ENCODE data around the gene ATP9B.

ATP9B gene

DNA sequence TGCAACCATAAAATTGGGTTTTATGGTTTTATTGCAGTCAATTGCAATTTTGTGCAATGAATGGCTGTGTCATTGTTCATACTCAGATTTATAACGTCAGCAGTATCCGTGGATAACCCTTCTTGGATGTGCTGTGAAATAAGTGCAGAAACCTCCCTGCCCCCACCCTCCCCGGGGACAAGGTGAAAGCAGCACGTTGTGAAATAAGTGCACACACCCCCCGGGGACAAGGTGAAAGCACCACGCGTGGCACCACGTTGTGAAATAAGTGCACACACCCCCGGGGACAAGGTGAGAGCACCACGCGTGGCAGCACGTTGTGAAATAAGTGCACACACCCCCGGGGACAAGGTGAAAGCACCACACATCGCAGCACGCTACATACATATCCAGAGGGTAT lies 232.9 kb downstream of the ATP9B start:
- H3K36me3 ChIP-seq (replicated peaks; ENCODE audit: low read depth, low read length) = peaks cover 18% of the 10 kb centered on the region
- no peak overlapping the region for H3K4me2 ChIP-seq (ENCODE audit: low read length)
- TF ChIP-seq, protein P1, sequence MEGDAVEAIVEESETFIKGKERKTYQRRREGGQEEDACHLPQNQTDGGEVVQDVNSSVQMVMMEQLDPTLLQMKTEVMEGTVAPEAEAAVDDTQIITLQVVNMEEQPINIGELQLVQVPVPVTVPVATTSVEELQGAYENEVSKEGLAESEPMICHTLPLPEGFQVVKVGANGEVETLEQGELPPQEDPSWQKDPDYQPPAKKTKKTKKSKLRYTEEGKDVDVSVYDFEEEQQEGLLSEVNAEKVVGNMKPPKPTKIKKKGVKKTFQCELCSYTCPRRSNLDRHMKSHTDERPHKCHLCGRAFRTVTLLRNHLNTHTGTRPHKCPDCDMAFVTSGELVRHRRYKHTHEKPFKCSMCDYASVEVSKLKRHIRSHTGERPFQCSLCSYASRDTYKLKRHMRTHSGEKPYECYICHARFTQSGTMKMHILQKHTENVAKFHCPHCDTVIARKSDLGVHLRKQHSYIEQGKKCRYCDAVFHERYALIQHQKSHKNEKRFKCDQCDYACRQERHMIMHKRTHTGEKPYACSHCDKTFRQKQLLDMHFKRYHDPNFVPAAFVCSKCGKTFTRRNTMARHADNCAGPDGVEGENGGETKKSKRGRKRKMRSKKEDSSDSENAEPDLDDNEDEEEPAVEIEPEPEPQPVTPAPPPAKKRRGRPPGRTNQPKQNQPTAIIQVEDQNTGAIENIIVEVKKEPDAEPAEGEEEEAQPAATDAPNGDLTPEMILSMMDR (IDR thresholded peaks at IDR 0.05; ENCODE audit: low read depth, low read length) = no peak
- TF ChIP-seq EZH2phosphoT487 (IDR thresholded peaks at IDR 0.05; ENCODE audit: low read depth) = no peak
- no peaks in the 10 kb centered on the region for H3K79me2 ChIP-seq (ENCODE audit: low read length)
- H4K20me1 ChIP-seq (ENCODE audit: insufficient read depth, low read length) = no peaks in the 10 kb centered on the region
- no peaks in the 10 kb centered on the region for H3K4me1 ChIP-seq (ENCODE audit: low read length)
- H3K27me3 ChIP-seq (ENCODE audit: low read depth, low read length) = no peaks in the 10 kb centered on the region
- H3K9me3 ChIP-seq (ENCODE audit: insufficient read depth, low read length) = no peaks in the 10 kb centered on the region
- H3K9ac ChIP-seq (ENCODE audit: low read length) = no peak overlapping the region
- H2AFZ ChIP-seq (ENCODE audit: low read depth, low read length) = no peak overlapping the region
- H3K27ac ChIP-seq (ENCODE audit: low read length) = no peak overlapping the region
- H3K4me3 ChIP-seq (ENCODE audit: low read length) = no peak overlapping the region

DNA sequence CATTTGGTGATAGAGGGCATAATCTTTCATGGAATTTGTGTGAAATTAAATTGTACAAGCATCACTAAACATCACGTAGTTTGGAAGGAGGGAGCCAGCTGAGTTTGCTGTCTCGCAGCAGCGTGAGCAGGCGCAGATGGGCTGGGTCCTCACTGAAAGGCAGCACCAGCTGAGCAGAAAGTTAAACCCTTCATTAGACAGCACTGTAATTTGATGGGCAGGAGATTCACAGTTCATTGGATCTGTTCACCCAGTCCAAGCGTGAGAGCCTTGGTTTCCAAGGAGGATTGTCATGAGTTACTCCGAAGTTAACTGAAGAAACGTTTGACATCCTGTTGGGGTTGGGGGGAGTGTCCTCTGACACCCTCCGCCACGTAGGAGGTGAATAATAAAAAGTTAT lies 236.7 kb downstream of the ATP9B start:
- Histone ChIP-seq H3K9ac (ENCODE audit: low read length) (no peak overlapping the region), H3K27me3 (ENCODE audit: low read depth, low read length) (no peaks in the 10 kb centered on the region), H3K4me2 (ENCODE audit: low read length) (no peak overlapping the region), H3K4me3 (ENCODE audit: low read length) (no peak overlapping the region), H3K9me3 (ENCODE audit: insufficient read depth, low read length) (no peaks in the 10 kb centered on the region), H3K27ac (ENCODE audit: low read length) (no peak overlapping the region), H3K36me3 (replicated peaks; ENCODE audit: low read depth, low read length) (peaks cover 16% of the 10 kb centered on the region), H3K4me1 (ENCODE audit: low read length) (no peaks in the 10 kb centered on the region), H4K20me1 (ENCODE audit: insufficient read depth, low read length) (no peaks in the 10 kb centered on the region; the same call in 1 of the 2 replicates), H3K79me2 (ENCODE audit: low read length) (no peaks in the 10 kb centered on the region), H2AFZ (ENCODE audit: low read depth, low read length) (no peak overlapping the region)
- TF ChIP-seq, protein P1 (IDR thresholded peaks at IDR 0.05; ENCODE audit: low read depth, low read length) = no peak
- no peak for TF ChIP-seq EZH2phosphoT487 (IDR thresholded peaks at IDR 0.05; ENCODE audit: low read depth)

DNA sequence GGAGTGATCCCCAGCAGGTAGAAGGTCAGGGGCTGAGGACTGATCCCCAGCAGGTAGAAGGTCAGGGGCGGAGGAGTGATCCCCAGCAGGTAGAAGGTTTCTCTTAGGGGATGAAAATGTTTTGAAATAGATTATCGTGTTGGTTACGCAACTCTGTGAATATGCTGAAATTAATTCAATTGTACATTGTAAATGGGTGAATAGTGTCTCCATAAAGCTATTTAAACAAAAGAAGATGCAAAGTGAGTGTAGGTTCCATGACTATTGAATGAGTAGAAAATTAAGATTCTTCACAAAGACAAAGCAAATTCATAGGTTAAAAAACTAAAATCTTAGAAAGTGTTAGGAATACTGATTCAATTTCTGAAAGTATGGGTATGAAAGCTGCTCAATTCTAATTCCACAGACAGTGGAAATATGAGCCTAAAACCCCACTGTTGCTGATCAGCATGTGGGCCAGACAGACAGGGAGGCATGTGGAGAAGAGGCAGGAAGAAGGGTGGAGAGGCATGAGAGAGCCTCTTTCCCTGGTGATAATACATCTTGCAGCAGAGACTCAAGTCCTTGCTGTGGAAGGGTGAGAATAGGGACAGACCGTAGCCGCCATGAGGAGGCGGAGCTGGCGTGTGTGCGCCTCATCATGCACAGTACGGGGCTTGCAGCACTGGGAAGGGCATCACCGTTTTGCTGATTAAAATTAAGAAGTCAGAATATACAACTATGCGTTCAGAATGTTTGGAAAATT lies 240.6 kb downstream of the ATP9B start:
- Histone ChIP-seq H3K4me3 (ENCODE audit: low read length) (no peak overlapping the region), H3K27me3 (ENCODE audit: low read depth, low read length) (no peaks in the 10 kb centered on the region), H4K20me1 (ENCODE audit: insufficient read depth, low read length) (no peaks in the 10 kb centered on the region; the same call in 1 of the 2 replicates), H3K4me2 (ENCODE audit: low read length) (no peak overlapping the region), H3K27ac (ENCODE audit: low read length) (no peak overlapping the region), H3K9ac (ENCODE audit: low read length) (no peak overlapping the region), H3K9me3 (ENCODE audit: insufficient read depth, low read length) (no peaks in the 10 kb centered on the region), H3K79me2 (ENCODE audit: low read length) (no peaks in the 10 kb centered on the region), H3K36me3 (replicated peaks; ENCODE audit: low read depth, low read length) (peaks cover 17% of the 10 kb centered on the region), H3K4me1 (ENCODE audit: low read length) (no peaks in the 10 kb centered on the region), H2AFZ (ENCODE audit: low read depth, low read length) (no peak overlapping the region)
- TF ChIP-seq, protein P1 (IDR thresholded peaks at IDR 0.05; ENCODE audit: low read depth, low read length) = no peak
- no peak for TF ChIP-seq EZH2phosphoT487 (IDR thresholded peaks at IDR 0.05; ENCODE audit: low read depth)

DNA sequence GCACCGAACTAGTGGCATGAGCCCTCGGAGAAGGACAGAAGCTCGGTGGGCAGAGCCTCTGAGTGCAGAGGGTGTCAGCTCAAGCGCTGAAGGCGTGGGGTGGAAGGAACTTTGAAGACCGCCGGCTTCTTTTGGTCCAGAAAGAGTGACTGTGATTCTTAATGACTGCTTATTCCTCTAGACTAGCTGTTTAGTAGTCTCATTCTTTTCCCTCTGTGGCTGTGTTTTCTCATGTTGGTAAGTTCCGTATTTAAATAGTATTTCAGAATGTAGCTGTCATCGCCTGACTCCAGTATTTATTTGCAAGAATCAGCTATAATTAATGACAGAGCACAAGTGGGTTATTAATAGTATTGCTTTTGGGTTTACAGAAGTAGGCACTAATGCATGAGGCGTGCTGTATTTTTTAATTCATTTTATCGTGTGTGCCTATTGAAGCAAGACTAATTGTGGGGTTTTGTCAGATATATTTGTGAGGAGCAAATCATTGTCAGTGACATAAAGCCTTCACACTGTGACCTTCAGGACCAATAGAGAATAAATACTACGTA lies 245.7 kb downstream of the ATP9B start:
- peaks cover 4% of the 10 kb centered on the region for H3K36me3 ChIP-seq (replicated peaks; ENCODE audit: low read depth, low read length)
- no peaks in the 10 kb centered on the region for H3K4me1 ChIP-seq (ENCODE audit: low read length)
- no peak overlapping the region for H3K9ac ChIP-seq (ENCODE audit: low read length)
- H3K4me2 ChIP-seq (ENCODE audit: low read length) = no peak overlapping the region
- H4K20me1 ChIP-seq (ENCODE audit: insufficient read depth, low read length) = no peaks in the 10 kb centered on the region; the same call in 1 of the 2 replicates
- H2AFZ ChIP-seq (ENCODE audit: low read depth, low read length) = no peak overlapping the region
- no peaks in the 10 kb centered on the region for H3K79me2 ChIP-seq (ENCODE audit: low read length)
- H3K9me3 ChIP-seq (ENCODE audit: insufficient read depth, low read length) = no peaks in the 10 kb centered on the region
- no peak overlapping the region for H3K4me3 ChIP-seq (ENCODE audit: low read length)
- no peak overlapping the region for H3K27ac ChIP-seq (ENCODE audit: low read length)
- TF ChIP-seq, protein P1 (IDR thresholded peaks at IDR 0.05; ENCODE audit: low read depth, low read length) = no peak
- no peak for TF ChIP-seq EZH2phosphoT487 (IDR thresholded peaks at IDR 0.05; ENCODE audit: low read depth)
- H3K27me3 ChIP-seq (ENCODE audit: low read depth, low read length) = no peaks in the 10 kb centered on the region
